MM.1S (cell line): ENCODE data around the gene TMEM26.
"Not testable (repeated sequence)": the region's sequence is repeated elsewhere in the genome, so short reads cannot be mapped to it uniquely, and the experiment has no call there.

Experiments
- DNase-seq: peaks from one replicate; pipeline ENCODE4 v3.0.0-alpha.2; 2015
- H2AFZ ChIP-seq: fragments of 300-600 bp; sonication (generic); 2 replicates; pipeline ENCODE4 v1.6.0; 2016; ENCODE audit warnings: antibody characterized with exemption, low read length
- H3F3A ChIP-seq: fragments of 300-600 bp; sonication (generic); 2 replicates; pipeline ENCODE4 v1.6.1; 2016; ENCODE audit warnings: mild to moderate bottlenecking, antibody characterized with exemption, low read length, moderate library complexity, mixed read lengths; ENCODE audit not compliant: insufficient read depth
- H3K27ac ChIP-seq: fragments of 300-600 bp; sonication (generic); 2 replicates; pipeline ENCODE4 v1.5.1; 2016; ENCODE audit warnings: mild to moderate bottlenecking, low read length
- H3K27me3 ChIP-seq: fragments of 300-600 bp; sonication (generic); replicated peaks from 2 replicates; pipeline ENCODE4 v1.6.0; 2016; ENCODE audit warnings: low read length; ENCODE audit not compliant: insufficient read depth
- H3K36me3 ChIP-seq: fragments of 300-600 bp; sonication (generic); replicated peaks from 2 replicates; pipeline ENCODE4 v1.6.1; 2016; ENCODE audit warnings: mild to moderate bottlenecking, low read length, mixed read lengths; ENCODE audit not compliant: insufficient read depth
- H3K4me1 ChIP-seq: fragments of 300-600 bp; sonication (generic); 2 replicates; pipeline ENCODE4 v1.6.1; 2016; ENCODE audit warnings: low read length, mixed read lengths
- H3K4me2 ChIP-seq: fragments of 300-600 bp; sonication (generic); 2 replicates; pipeline ENCODE4 v1.6.0; 2016; ENCODE audit warnings: low read depth, low read length
- H3K4me3 ChIP-seq: fragments of 300-600 bp; sonication (generic); 2 replicates; pipeline ENCODE4 v1.5.1; 2016; ENCODE audit warnings: low read length, mixed read lengths
- H3K79me2 ChIP-seq: fragments of 300-600 bp; sonication (generic); 2 replicates; pipeline ENCODE4 v1.6.1; 2016; ENCODE audit warnings: mixed run types, low read length, mixed read lengths
- H3K9ac ChIP-seq: fragments of 300-600 bp; sonication (generic); 2 replicates; pipeline ENCODE4 v1.6.1; 2016; ENCODE audit warnings: low read length, mixed read lengths
- H3K9me2 ChIP-seq: fragments of 300-600 bp; sonication (generic); replicated peaks from 2 replicates; pipeline ENCODE4 v1.6.1; 2016; ENCODE audit warnings: mild to moderate bottlenecking, low read length, mixed read lengths; ENCODE audit not compliant: insufficient read depth
- H3K9me3 ChIP-seq: fragments of 300-600 bp; sonication (generic); replicated peaks from 2 replicates; pipeline ENCODE4 v1.6.1; 2016; ENCODE audit warnings: mild to moderate bottlenecking, low read length, mixed read lengths; ENCODE audit not compliant: insufficient read depth
- H4K20me1 ChIP-seq: fragments of 300-600 bp; sonication (generic); 2 replicates; pipeline ENCODE4 v1.6.1; 2016; ENCODE audit warnings: mild to moderate bottlenecking, low read length, moderate library complexity, mixed read lengths; ENCODE audit not compliant: insufficient read depth
- CTCF ChIP-seq: fragments of 300-600 bp; sonication (generic); IDR thresholded peaks from 2 replicates; pipeline ENCODE4 v1.5.1; 2016; ENCODE audit warnings: antibody characterized with exemption, low read length, mixed read lengths
- EZH2 ChIP-seq: fragments of 300-600 bp; sonication (generic); optimal IDR thresholded peaks from 2 replicates; pipeline ENCODE3; 2017; ENCODE audit warnings: low read depth, mild to moderate bottlenecking, antibody characterized with exemption, low read length, mixed read lengths
- EZH2phosphoT487 ChIP-seq: fragments of 300-600 bp; sonication (generic); IDR thresholded peaks from 2 replicates; pipeline ENCODE4 v1.6.1; 2018; ENCODE audit warnings: antibody characterized with exemption, low read length

TMEM26 gene

GRCh38 chr10:61389887-61390286 lies 63.3 kb downstream of the TMEM26 start:
- no peaks in the 10 kb centered on the region for H4K20me1 ChIP-seq
- H3K9me3 ChIP-seq, result no peaks in the 10 kb centered on the region
- no peak overlapping the region for H3K4me3 ChIP-seq
- no peaks in the 10 kb centered on the region for H3K9me2 ChIP-seq
- H3K36me3 ChIP-seq, result no peaks in the 10 kb centered on the region
- no peak overlapping the region for H3K9ac ChIP-seq
- no peaks in the 10 kb centered on the region for H3K27me3 ChIP-seq
- no peaks in the 10 kb centered on the region for H3K79me2 ChIP-seq
- no peak for DNase-seq
- H3K27ac ChIP-seq, result no peak overlapping the region
- H3K4me1 ChIP-seq, result no peaks in the 10 kb centered on the region
- H2AFZ ChIP-seq, result no peak overlapping the region
- no peak for TF ChIP-seq EZH2
- TF ChIP-seq EZH2phosphoT487, result no peak
- no peak for TF ChIP-seq CTCF
- H3K4me2 ChIP-seq, result no peak overlapping the region
- H3F3A ChIP-seq, result no peaks in the 10 kb centered on the region

- H3K27me3 ChIP-seq, H3K79me2 ChIP-seq, H2AFZ ChIP-seq, H3K9me3 ChIP-seq, H3F3A ChIP-seq, DNase-seq, H3K9me2 ChIP-seq, H3K4me2 ChIP-seq, H3K9ac ChIP-seq, H3K27ac ChIP-seq, H4K20me1 ChIP-seq, H3K36me3 ChIP-seq, H3K4me3 ChIP-seq, H3K4me1 ChIP-seq: not testable (repeated sequence)
Measured at GRCh38 chr10:61388986-61389385, 64.2 kb downstream of the TMEM26 start.

DNA sequence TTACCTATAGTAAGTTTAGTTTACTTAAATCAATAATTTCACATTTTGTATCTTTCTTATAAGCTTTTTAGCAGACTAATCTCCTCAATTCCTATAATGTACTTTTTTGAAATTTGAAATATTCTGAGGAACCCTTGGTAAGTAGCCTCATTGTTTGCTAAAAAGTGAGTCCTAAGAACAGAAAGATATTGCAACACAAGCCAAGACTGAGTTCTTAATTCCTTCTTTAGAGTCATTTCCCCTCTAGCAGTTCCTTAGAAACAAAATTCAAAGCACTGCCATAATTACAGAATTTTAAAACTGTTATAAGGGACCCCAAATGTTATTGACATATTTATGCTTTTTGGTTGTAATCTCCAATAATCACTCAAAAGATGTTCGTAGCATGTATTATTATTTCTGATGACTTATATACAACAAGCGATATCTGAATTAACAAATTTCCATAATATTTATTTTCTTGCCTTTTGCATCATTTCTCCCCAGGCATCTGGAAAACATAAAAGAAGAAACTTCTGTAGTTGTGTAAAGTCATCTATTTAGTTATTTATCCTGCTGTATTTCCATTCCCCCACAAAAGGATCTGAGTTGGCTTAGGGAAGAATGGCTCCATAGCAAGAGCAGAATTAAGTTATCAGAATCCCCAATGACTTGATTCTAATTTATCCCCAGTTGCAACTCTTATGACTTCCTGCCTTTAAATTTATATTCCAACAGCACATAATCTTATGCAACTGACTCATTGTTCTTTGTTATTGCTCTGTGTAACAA lies 67.8 kb downstream of the TMEM26 start:
- TF ChIP-seq EZH2 (no peak), EZH2phosphoT487 (no peak), CTCF (no peak)

GRCh38 chr10:61381153-61381552 lies 72.0 kb downstream of the TMEM26 start:
- not testable (repeated sequence) for H2AFZ ChIP-seq, H3K9me3 ChIP-seq, DNase-seq

More for the DNA sequence above, 67.8 kb downstream of the TMEM26 start:
- Histone ChIP-seq H3K27me3 (no peaks in the 10 kb centered on the region), H3K36me3 (no peaks in the 10 kb centered on the region), H4K20me1 (no peaks in the 10 kb centered on the region), H3K79me2 (no peaks in the 10 kb centered on the region), H3F3A (no peaks in the 10 kb centered on the region), H3K4me3 (no peak overlapping the region), H3K9me2 (no peaks in the 10 kb centered on the region), H3K9ac (no peak overlapping the region), H2AFZ (no peak overlapping the region), H3K9me3 (no peaks in the 10 kb centered on the region), H3K4me1 (no peaks in the 10 kb centered on the region), H3K27ac (no peak overlapping the region), H3K4me2 (no peak overlapping the region)
- DNase-seq, result no peak

More at GRCh38 chr10:61381153-61381552, 72.0 kb downstream of the TMEM26 start:
- not testable (repeated sequence) for H3K9me2 ChIP-seq, H3K4me3 ChIP-seq, H3K4me1 ChIP-seq, H3K27me3 ChIP-seq, H3K9ac ChIP-seq, H3K27ac ChIP-seq, H4K20me1 ChIP-seq, H3K36me3 ChIP-seq, H3F3A ChIP-seq, H3K4me2 ChIP-seq, H3K79me2 ChIP-seq
